Activated CD4-positive, alpha-beta T cell treated with anti-CD3 and anti-CD28 coated beads, Interleukin-2, amount 50 U/mL, for 24 hours (primary cell): ENCODE measurements around the gene CACNA1I.

Experiments
- DNase-seq, 2 donors: peaks; one replicate each; pipeline ENCODE4 v3.0.0-alpha.2; 2020; ENCODE audit warnings: low read depth in 1 of 2, low spot score in 1 of 2

Gene CACNA1I

DNA sequence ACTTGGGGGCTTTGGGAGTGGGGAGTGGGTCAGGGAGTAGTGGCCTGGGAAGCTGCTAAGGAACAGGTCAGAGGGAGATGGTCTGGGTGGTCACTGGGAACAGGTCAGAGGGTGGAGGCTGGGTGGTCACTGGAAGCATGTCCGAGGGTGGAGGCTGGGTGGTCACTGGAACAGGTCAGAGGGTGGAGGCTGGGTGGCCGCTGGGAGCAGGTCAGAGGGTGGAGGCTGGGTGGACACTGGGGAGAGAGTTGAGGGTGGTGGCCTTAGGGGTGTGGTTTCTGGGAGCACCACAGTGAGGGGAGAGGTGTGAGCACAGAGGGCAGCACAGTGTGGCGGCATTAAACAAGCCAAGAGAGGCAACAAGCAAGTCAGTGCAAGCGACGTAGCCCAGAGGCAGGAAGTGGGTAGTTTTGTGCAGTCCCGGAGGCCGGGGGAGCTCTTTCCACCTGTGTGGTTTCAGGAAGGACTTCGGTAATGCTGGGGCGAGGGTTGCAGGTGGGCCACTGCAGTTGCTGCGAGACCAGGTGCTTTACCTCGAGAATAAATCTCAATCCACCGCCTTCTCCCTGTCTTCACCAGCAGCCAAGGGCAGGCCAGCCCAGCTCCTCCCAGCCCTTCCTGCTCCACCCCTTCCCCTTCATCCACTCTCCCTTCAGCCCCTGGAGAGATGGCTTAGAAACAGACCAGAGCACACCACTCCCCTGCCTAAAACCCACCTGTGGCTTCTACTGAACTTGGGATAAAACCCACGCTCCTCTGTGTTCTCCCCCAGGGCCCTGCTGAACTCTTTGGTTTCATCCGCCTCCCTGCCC lies 3.2 kb upstream of the CACNA1I start:
- DNase-seq: peak in 1 of 2 donors; percentile 7

DNA sequence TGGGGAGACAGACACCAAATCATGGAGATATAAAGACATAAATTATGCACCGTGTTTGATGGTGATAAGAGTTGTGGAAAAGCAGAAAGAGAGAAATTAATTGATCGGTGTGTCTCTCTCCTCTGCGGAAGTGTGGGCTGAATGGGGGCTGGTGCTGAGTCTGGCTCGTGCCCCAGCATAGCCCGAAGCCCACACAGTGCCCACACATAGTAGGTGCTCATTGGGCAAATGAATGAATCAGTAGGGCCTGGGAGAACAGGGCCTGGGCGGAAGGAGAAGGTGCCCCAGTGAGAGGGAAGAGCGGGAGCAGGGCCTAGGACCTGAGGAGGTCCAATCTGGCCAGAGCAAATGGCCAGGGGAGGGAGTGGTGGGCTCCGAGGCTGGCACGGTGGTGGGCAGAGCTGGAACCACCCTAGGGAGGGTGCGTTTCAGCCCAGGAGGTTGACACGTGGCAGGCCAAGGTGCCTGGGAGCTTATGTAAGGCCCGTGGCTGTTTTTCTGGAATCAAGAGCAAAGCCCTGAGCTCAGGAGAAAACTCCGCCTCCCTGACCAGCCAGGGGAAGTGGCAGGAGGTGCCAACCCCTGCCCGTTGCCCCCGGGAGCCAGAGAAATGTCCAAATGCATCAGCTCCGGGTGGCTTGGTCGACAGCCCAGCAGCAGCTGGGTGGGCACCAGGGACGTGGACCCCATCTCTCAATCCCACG lies 2.1 kb upstream of the CACNA1I start:
- no peak for DNase-seq

DNA sequence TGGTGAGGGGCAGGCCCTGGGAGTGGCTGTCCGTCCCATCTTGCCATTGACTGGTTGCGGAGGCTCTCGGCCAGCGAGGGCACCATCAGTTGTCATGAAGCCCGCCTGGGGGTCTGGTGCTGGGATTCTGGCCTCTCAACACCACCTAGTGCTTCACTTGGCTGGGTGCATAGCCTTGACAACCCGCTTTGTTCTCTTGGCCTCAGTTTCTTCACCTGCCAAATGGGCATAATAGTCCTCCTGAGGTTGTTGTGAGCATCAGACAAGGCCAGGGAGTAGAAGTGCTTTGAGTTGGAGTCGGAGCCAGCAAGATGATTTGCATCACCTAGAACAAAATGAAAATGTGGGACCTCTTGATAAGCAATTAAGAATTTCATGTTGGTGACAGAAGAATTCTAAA lies 1.5 kb upstream of the CACNA1I start:
- no peak for DNase-seq

DNA sequence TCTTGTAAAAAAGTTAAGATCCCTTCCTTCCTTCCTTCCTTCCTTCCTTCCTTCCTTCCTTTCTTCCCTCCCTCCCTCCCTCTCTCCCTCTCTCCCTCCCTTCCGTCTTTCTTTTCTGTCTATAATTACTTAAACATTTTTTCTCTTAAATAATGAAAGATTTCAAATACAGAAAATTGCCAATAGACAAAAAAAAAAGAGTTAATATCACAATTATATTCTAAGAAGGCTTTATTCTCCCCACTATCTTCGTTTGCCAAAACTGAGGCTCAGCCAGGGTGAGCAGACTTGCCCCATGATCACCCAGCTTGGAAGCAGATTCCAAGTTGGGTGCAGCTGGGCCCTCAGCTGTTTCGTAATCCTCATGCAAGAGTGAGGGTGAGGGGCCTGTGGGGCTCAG lies 327 bp upstream of the CACNA1I start:
- DNase-seq: no peak

DNA sequence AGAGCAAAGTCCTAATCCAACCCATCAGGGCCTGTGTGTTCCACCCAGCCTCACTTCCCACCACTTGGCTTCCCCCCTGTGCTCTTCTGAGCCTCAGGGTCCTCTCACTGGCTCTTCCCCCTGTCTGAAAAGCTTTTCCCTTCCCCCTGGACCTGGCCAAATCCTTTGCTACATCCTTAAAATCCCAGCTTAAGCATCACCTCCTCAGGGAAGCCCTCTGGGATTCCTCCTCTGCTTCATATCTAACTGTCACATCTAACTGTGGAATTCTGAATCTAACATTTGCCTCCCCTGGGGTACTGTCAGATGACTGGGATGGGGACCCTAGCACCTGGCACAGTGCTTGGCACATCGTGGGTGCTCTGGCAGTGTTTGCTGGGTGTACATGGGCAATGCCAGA lies 985 bp downstream of the CACNA1I start:
- DNase-seq: no peak

DNA sequence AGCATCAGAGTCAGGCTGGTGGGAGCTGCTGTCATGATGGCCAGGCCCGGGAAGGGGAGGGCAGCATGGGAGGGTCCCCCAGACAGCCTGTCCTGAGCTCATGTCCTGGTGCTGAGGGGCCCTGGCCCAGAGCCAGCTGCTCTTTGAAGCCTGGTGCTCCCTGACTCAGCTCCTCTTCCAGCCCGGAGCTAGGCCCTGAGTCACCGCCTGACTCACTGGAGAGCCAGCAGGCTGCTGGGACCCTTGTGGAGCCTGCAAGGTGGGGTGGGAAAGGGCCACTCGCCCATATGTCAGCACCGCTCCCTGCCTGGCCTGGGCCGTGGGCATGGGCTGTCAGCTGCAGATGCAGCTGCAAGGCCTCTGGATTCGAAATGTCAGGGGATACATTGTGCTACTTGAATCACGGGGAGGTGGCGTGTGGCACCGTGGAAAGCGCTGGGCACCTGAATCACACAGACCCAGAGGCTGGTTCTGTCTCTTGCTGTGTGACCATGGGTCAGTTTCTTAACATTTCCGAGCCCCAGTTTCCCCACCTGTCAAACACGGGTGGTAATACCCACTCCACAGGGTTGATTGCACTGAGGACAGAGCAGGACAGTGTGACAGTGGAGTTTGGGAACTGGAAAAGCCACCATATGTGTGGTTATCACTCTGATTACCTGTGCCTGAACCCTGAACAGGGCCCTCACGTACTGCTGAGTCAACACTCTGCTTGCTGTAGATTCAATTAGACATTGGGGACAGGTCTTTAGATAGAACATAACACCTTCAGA lies 4.4 kb downstream of the CACNA1I start:
- DNase-seq: no peak

DNA sequence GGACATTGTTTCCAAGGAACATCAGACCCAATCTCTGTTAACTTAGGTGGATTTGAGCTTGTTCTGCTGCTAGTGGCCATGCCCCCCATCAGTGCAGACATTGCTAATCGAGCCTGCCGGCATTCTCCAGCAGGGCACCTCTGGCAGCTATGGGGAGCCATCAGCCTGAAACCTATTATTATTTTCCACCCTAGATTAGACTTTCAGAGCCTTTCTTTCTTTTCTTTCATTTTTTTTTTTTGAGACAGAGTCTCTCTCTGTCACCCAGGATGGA lies 4.9 kb downstream of the CACNA1I start:
- no peak for DNase-seq

DNA sequence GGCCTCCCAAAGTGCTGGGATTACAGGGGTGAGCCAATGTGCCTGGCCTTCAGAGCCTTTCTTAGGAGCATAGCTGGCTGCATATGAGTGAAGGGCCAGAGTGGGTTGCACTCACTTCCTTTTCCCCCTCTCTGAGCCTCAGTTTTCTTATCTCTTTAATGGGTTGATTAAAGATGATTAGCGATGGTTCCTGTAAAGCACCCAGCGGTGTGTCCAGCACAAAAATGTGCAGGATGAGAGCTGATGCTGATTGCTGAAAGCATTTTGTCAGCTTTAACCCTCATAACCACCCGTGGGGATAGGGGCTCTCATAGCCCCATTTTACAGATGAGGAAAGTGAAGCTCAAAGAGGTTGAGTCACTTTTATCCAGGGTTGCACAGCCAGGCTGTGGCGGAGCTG lies 5.5 kb downstream of the CACNA1I start:
- no peak for DNase-seq

DNA sequence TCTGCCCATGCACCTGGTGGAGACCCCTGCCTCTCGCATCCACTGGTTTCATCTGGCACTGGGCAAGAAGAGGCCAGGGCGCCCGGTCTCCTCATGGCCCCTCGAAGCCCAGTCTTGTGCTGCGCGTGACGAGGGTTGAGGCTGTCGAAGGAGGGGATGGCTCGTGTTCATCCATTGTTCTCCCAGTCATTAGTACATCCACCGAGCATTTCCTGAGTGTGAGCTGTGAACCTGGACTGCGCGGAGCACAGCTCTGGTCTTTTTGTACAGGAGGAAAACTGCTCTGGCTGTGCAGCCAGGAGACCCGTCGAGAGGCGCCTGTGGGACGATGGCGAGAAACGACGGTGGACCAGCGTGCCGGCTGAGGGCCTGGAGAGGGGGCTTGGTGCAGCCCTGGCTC lies 6.8 kb downstream of the CACNA1I start:
- DNase-seq: no peak

DNA sequence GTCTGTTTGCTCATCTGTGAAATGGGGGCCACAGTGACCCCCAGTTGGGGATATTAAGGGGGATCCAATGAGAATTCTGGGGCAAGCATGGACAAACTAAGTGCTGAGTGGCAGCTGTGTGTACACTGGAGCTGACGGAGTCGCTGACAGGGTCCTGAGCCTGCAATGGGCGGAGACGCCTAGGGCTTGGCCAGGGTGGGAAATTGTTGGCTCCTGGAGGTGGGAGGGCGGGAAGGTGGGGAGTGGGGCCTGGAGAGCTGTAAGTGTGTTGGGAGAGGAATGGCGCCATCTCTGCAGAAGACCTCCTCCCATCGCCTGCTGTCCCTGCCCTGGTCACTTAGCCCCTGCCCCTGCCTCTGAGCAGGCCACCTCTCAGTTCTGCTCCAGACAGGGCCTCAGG lies 7.3 kb downstream of the CACNA1I start:
- DNase-seq: no peak

DNA sequence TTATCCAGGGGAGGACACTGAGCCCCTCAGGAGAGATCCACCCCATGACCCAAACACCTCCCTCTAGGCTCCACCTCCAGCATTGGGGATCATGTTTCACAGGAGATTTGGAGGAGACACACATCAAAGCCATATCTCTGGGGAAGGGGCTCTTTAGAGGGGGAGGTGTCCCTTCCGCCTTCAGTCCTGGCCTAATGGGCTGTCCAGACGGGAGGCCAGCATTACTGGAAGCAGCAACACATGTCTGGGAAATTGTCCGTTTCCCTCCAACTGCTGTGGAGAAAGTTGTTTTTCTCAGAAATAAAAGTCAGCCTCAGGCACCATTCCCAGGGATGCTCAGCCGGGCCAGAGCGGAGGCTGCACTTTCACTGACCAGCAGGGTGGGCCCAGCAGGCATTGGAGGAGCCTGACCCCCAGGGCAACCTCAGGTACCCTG lies 9.5 kb downstream of the CACNA1I start:
- DNase-seq: no peak

DNA sequence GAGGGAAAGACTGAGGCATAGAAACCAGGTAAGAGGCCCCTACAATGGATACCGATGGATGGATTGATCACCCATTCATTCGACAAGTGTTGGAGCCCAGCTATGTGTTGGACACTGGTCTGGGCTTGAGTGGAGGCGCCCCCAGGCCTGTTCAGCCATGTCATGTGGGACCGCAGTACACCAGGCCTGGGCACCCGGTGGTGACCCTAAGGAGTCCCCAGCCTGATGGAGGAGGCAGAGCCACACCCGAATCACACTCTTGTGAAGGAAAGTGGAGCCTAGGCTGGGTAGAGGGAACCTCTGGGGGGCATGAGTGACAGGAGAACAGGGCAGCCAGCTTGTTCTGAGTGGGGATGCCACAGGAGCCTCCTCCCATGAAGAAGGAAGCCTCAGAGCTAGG lies 10.2 kb downstream of the CACNA1I start:
- DNase-seq: no peak

DNA sequence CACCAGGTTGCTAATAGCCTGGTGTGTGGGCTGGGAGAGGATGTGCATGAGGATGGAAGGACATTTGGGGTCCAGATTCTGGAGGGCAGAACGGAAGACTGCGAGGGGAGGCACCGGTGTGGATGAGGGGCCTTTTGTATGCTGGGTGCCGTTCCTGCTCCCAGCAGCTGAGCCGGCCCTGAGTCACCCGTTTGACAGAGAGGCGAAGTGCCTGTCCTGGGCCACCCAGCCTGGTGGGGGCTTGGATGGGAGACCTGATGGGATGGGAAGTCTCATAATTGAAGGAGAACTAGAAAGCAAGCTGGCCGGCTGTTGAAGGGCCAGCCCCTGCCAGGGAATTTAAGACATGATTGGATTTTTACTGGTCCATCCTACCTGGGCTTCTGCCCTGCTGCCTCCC lies 10.8 kb downstream of the CACNA1I start:
- no peak for DNase-seq

DNA sequence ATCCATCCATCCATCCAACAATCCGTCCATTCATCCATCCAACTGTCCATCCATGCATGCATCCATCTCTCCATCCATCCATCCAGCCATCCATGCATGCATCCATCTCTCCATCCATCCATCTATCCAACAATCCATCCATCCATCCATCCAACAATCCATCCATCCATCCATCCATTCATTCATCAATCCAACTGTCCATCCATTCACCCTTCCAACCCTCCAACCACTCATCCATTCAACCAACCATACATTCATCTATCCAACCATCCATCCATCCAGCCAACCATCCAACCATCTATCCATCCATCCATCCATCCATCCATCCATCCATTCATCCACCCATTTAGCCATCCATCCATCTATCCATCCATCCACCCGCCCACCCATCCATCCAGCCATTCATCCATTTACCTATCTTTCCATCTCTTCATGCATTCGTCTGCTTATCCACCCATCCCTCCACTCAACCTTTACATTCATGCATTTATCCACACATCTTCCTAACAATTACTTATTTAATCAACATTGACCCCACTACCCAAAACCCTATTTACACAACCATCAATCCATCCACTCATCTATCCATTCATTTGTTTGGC lies 12.6 kb downstream of the CACNA1I start:
- no peak for DNase-seq

DNA sequence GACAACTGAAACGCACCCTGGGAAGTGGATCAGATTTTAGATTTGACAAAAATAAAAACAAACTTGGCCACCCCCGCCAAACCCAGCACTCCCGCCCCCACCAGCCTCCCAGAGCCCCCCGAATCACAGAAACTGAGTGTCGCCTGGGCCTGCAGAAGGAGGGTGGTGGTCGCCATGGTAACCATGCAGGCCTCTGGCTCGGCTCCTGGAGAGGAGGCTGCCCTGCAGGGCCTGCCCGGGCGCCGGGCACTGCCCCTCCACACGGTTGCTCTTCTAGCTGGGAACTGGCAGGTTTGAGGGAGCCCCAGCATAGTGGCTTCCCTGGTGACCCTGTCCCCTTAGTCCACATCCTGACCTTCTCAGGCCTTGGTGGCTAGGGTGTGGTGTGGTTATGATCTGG lies 19.3 kb downstream of the CACNA1I start:
- DNase-seq: no peak

DNA sequence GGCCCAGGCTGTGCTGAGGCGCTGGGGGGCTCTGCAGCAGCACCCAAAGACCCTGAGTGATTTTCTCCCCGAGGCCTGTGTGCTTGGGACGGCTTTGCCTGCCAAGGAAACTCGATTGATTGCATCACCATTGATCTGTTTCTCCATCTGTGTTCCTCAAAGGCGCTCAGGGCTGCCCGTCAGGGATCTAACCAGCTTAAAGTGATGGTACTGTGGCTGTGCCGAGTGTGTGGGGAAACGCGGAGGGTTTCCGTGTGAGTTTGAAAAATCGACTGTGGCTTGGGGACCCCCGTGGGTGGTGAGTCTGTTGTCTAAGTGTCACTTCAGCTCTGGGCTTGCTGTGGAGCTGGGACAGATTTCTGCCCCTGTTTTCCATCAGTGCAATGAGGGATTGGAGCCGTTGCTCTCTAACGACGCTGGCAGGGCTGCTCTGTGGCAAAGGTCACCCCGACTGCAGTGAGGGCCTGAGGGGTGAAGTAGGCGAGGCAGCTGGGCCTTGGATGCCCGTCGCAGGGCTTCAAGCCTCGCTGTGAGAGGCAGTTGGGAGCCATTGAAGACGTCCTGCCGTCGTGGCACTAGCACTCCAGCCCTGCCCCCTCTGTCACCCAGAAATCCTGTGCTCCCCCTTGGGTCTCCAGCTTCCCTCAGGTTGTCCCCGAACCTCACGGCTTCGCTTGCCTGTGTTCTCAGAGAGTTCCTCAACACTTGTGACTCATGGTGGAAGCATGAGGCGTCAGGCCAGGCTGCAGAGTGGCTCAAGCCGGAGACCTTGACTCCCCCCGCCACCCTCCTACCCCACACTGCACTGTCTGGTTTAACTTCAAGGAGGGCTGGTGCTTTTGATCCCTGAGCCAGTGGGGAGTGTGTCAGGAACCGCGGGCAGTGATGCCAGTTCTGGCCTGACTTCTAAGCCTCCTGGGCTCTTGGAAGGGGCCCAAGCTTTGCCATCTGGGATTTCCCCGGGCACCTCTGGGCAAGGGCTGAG lies 21.8 kb downstream of the CACNA1I start:
- DNase-seq: no peak

DNA sequence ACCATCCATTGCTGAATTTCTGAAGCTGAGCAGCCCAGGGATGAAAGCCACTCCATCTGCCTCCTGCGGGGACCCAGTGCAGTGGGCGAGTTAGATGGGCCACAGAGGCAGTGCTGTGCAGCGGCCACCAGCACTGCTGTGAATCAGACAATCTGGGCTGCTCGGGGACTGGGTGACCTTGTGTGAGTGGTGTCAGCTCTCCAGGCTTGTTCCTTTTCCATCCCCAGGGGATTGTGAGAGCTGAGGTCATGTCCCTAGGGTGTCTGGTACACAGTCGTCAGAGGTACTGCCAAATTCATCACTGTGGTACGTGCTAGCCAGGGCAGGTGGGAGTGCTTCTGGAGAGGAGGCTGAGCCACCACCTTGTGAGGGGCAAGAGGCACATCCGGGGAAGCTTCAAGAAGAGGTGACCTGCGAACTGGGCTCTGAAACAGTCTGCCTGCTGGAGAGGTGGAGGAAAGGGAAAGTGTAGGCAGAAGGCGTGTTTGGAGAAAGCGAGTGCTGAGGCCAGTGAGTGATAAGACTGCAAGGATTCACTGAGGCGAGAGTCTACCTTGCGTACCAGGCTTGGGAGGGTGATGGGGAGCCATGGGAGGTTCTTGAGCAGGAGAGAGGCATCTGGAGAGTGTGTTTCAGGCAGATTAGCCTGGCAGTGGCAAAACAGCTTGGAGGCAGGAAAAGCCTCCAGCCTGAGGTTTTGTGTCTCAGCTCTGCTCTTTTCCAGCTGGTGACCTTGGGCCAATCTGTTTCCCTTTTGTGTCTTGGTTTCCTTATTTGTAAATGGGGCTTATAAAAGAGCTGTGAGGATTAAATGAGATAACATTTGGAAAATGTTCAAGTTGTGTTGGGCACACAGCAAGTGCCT lies 22.7 kb downstream of the CACNA1I start:
- no peak for DNase-seq

DNA sequence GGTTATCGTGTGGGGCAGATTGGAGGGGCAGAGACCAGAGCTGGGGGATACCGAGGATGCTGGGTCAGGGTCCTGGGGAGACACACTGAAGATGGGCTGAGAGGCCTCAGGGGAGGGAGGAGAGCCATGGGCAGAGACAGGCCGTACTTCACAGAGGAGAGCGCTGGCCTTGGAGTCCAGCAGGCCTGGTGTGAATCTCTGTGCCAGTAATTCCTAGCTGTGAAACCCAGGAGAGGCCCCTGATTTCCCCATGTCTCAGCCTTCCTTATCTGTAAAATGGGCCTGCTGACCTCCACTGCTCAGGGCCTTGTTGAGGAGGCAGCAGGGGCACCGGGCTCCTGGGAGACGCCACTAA lies 23.4 kb downstream of the CACNA1I start:
- no peak for DNase-seq

DNA sequence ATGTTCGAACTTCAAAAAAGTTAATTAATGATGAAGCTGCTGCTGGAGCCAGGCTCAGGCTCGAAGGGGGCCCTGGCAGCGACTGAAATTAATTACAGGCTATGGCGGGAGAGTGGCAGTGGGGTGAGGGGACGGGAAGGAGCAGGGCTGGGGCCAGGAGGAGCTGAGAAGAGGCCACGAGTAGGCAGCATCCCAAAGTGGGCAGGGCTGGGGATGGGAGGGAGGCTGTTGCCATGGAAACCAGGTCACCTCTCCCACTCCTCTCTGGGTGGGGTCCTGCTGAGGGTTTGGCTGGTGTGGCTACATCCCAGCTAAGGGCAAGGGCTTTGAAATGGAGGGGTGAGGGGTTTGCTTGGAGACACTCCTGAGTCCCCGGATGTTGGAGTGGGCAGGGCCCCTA lies 23.9 kb downstream of the CACNA1I start:
- no peak for DNase-seq
